ENCODE data around the gene ANGPT4.

The ANGPT4 gene, protein sequence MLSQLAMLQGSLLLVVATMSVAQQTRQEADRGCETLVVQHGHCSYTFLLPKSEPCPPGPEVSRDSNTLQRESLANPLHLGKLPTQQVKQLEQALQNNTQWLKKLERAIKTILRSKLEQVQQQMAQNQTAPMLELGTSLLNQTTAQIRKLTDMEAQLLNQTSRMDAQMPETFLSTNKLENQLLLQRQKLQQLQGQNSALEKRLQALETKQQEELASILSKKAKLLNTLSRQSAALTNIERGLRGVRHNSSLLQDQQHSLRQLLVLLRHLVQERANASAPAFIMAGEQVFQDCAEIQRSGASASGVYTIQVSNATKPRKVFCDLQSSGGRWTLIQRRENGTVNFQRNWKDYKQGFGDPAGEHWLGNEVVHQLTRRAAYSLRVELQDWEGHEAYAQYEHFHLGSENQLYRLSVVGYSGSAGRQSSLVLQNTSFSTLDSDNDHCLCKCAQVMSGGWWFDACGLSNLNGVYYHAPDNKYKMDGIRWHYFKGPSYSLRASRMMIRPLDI

GRCh38 chr20:916125-916799, at the start of gene ANGPT4:
ANGPT4 (minus strand) TSS chr20:916334; CDS start chr20:916214, 120 bp downstream.
- DNase-seq (ENCODE audit: low read depth): no peak

DNA sequence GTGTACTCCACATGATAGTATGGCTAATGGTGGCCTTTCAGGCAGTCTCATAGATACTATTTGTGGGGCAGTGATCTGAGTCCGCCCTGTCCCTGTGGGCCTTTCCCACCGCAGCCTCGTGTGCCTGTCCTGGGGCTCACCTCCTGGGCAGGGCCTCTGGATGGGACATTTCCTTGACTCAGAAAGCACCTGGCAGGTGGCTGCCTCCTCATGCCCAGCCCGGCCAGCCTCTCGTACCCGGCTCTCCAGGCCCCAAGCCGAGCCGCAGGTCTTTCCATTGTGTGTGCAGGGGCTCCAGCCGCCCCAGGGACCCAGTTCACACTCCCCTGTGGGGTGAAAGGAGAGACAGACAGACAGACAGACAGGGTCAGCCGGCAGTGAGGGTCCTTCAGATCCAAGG, 47.7 kb upstream of the ANGPT4 start:
- no peak for DNase-seq (ENCODE audit: low read depth)

- no peak for DNase-seq (ENCODE audit: low read depth)
Measured at GRCh38 chr20:962683-963082, 46.5 kb upstream of the ANGPT4 start.

- no peak for DNase-seq (ENCODE audit: low read depth)
Measured at GRCh38 chr20:962223-962622, 46.1 kb upstream of the ANGPT4 start.

GRCh38 chr20:961768-962167, 45.6 kb upstream of the ANGPT4 start:
- DNase-seq (ENCODE audit: low read depth): no peak

- DNase-seq (ENCODE audit: low read depth): no peak
Measured at GRCh38 chr20:959996-960615, 44.0 kb upstream of the ANGPT4 start.

GRCh38 chr20:958936-959815, 43.0 kb upstream of the ANGPT4 start:
- DNase-seq (ENCODE audit: low read depth): no peak

DNA sequence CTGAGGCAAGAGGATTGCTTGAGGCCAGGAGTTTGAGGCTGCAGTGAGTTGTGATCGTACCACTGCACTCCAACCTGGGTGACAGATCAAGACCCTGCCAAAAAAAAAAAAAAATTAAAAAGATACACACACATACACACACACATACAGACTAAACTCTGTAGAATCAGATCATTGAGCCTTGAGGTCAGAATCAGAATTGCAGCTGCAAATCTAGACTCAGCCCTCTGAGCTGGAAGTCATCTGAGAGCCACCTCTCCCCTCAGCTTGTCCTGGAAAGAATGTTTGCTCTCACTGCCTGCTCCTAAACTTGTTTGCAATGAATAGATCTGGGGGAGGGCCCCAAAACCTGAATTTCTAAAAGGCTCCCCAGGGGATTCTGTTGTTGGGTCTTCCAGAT, 41.4 kb upstream of the ANGPT4 start:
- DNase-seq (ENCODE audit: low read depth): no peak

GRCh38 chr20:956330-956951, 40.3 kb upstream of the ANGPT4 start:
- DNase-seq (ENCODE audit: low read depth): no peak

GRCh38 chr20:955656-956055, 39.5 kb upstream of the ANGPT4 start:
- DNase-seq (ENCODE audit: low read depth): no peak

DNA sequence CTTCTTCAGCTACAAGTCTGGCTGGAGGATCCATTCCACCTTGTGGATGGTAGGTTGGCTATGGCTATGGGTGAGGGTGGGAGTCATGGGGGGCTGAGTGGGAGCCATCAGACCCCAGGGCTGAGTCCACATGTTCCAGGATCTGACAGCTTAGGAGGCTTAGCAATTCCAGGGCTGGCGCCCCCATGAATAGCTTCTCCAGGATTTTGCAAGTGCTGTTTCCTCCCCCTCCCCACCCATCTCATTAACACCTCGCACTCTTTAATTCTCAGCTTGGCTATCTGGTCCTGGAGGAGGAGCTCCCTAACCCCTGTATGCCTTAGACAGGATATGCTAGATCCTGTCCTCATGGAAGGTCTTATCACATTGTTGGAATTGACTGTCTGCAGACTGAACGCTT, 39.0 kb upstream of the ANGPT4 start:
- no peak for DNase-seq (ENCODE audit: low read depth)

DNA sequence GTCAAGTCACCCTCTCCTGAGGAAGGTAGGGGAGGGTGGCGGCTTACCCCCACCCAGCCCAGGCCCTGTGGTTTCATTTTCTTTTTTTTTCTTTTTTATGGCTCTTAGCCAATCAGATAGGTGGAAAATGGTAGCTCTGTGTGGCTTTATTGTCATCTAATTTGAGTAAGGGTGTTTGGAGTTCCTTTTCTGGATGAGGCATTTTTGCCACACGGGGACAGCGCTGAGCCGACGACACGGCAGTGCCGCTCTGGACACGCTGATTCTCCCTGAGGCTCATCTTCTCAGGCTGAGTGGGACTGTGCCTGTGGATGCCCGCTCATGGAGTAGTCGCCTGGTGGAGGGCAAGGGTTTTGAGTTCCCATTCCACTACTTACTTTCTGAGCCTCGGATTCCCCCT, 37.6 kb upstream of the ANGPT4 start:
- DNase-seq (ENCODE audit: low read depth): no peak

DNA sequence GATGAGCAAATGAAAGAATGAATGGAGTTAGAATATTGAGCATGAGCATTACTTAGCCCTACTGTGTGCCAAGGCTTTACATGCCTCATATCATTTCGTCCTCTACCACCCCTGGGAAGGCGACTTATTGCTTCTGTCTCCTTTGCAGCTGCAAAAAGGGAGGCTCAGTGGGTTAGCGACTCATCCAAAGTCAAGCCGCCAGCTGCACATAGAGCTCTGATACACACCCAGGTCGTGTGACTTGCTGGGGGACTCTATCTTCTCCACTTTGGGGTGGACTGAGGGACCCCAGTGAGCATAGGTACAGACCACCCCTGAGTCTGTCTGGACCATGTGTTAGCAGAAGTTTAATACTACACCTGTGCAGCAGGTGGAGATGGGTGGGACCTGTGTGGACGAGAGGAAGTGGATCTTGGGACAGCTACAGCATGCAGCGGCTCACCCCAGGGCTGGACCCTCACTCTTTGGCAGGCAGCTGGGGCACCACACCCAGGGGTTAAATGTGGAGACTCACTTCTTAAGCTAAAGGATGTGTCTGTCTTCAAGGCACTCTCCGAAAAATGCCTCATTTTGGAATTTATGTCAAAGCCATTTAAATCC, 36.2 kb upstream of the ANGPT4 start:
- no peak for DNase-seq (ENCODE audit: low read depth)

DNA sequence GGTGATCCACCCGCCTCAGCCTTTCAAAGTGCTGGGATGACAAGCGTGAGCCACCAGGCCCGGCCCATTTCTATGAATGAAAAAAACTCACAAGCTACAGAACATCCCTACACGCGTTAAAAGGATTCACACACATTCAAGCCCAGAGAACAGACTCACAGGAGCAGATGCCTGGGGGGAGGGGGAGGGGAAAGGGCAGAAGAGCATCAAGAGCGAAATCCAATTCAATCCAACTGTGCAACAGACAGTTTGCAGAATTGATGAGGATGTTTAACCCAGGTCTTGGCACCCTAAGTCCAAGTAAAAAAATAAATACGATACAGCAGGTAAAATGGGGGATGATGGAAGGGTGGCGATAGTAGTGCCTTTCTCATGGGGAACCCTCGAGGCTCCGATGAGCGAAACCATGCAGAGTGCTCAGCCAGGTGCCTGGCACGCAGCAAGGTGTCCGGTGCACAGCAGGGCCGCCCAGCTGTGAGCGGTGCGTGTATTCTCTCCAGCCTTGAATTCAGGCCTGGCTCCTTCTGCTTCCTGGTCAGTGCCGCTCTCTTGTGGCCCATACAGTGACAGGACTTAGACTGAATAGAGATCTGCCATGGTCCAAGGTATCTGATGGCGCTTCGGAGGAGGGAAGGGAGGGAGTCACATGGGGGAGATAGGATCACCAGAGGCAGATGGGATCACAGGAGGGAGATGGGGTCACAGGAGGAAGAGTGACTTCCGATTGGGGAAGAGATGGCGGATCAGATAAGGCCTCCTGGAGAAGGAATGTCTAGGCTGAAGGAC, 35.4 kb upstream of the ANGPT4 start:
- no peak for DNase-seq (ENCODE audit: low read depth)

DNA sequence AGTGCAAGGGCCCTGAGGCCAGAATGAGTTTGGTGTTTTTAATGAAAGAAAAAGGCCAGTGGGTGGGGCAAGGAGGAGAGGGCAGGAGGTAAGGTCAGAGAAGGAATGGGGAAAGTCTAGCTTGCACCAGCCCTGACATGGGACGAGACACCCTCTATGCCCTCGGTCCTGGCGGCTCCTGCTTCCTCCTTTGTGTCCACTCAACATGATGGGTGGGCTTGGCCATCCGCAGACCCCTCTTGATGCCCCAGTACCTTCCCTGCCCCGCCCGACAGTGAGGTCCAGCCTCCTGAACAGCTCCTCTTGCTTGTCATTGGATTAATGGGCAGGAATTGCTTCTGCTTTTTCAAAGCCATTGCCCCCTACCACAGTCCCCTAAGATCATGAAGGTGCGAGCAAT, 33.6 kb upstream of the ANGPT4 start:
- DNase-seq (ENCODE audit: low read depth): no peak

DNA sequence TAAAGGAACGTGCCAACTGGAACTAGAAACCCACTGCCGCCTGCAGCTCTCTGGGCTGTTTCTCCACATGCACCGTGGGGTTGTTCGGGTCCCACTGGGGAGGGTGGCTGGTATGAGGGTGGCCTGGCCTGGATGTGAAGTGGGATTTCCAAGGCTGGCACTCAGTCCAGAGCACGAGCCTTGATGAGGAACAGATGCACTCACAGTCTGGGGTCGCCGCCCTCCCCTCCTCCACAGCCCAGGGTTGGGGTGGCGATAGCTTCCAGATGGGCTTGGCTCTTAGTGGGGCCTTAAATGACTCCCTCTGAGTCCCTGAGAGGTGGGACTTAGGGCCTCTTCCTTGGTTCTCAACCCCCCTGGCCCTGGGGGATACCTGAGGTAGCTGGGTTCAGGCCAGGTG, 30.7 kb upstream of the ANGPT4 start:
- no peak for DNase-seq (ENCODE audit: low read depth)

DNA sequence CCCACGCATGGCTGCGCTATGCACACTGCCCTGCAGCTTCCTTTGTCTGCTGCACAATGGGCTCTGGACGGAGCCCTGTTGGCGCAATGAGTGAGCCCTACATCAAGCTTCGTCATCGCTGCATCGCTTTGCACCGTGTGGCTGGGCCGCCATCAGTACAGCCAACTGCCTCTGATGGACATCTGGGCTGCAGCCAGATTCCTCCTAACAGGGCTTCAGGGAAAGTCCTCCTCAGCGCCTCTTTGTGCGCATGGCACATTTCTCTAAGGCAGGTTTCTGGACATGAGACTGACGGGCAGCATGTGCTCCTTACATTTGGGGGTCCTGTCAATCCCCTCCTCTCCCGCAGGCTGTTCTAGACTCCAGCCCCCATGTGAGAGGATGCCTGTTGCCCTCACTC, 29.7 kb upstream of the ANGPT4 start:
- DNase-seq (ENCODE audit: low read depth): no peak

DNA sequence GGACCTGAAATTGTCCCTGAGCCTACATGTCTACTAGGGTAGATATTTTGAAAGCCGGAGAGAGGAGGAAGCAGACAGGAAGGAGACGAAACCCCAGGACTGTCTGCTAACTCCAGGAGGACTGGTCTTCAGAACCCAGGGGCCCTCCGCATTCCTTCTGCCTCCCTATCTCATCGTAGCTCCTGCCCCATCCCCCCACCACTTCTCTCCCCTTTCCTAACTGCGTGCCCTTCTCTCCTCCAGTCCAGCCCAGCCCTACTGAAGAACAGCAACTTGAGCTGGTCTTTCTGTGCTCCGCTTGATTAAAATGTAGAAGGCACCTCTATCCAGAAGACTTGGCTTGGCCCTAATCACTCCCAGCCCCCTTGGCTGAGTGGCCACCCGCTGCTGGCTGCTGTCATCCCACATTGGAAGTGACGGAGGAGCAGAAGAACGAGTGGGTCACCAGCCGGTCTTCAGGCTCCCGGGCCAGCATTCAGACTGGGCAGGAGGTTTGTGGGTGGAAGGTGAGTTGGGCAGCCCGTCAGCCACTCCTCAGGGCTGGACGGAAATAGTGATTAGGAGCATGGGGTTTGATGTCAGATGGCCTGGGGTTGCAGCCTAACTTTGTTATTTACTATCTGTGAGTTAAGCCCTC, 28.8 kb upstream of the ANGPT4 start:
- no peak for DNase-seq (ENCODE audit: low read depth)

GRCh38 chr20:944148-944547, 28.0 kb upstream of the ANGPT4 start:
- no peak for DNase-seq (ENCODE audit: low read depth)

- no peak for DNase-seq (ENCODE audit: low read depth)
Measured at GRCh38 chr20:942611-943010, 26.5 kb upstream of the ANGPT4 start.
